GM12878 (cell line): ENCODE results near the gene DDX51. TPM values are rescaled to one million over a fixed set of nuclear protein-coding genes. Genes with fewer than 3 reads are reported as not detected.

ENCODE experiments used
- ATAC-seq: fragments of 200-7000 bp; cut with Tn5 transposase; 3 replicates; pipeline ENCODE4 v1.9.1; 2020; ENCODE audit warnings: mild to moderate bottlenecking, moderate library complexity
- BruUV-seq: library from RNA; stranded (reverse); fragments of 400-500 nt; replicated peaks from 2 replicates; lab custom pipeline; 2021; lab: Mats Ljungman, UMichigan
- CTCF ChIA-PET: fragments of 300-600 bp; sonication (Branson Sonifier 250); formaldehyde crosslinking; extraction: SDS; loops from one replicate; lab custom pipeline; 2021; ENCODE audit warnings: inconsistent platforms; lab: Yijun Ruan, JAX
- POLR2A ChIA-PET: fragments of 350-600 bp; formaldehyde crosslinking; extraction: SDS; loops from one replicate; lab custom pipeline; 2021; ENCODE audit warnings: inconsistent platforms; lab: Charles Lee
- RAD21 ChIA-PET: fragments of 300-600 bp; sonication (Branson Sonifier 250); formaldehyde crosslinking; loops from one replicate; lab custom pipeline; 2023; ENCODE audit warnings: antibody characterized with exemption; ENCODE audit not compliant: unreplicated experiment; lab: Charles Lee
- SMC1A ChIA-PET: fragments of 300-600 bp; sonication (Branson Sonifier 250); formaldehyde crosslinking; loops from one replicate; lab custom pipeline; 2023; ENCODE audit not compliant: unreplicated experiment, uncharacterized antibody; lab: Charles Lee
- DNase-seq: peaks from one replicate; pipeline ENCODE4 v3.0.0-alpha.2; 2011; ENCODE audit warnings: low read depth, low spot score
- FAIRE-seq: peaks from 3 replicates; lab custom pipeline; 2011; peaks lifted over from hg19 to GRCh38; lab: Jason Lieb, UNC
- H2AFZ ChIP-seq: 2 replicates; pipeline ENCODE4 v1.6.0; 2011; ENCODE audit warnings: low read depth, low read length, control low read depth; ENCODE audit not compliant: control insufficient read depth
- H3K27ac ChIP-seq: 2 replicates; pipeline ENCODE4 v1.5.1; 2011; ENCODE audit warnings: control low read depth; ENCODE audit not compliant: control insufficient read depth, insufficient read depth
- H3K27me3 ChIP-seq, 2 experiments: replicated peaks in 1 of 2; 2 replicates each; pipeline versions ENCODE4 v1.6.0 to v1.6.1; 2011; ENCODE audit warnings: low read length in 1 of 2; ENCODE audit not compliant: control insufficient read depth in 2 of 2, insufficient read depth in 2 of 2
- H3K36me3 ChIP-seq, 2 experiments: 2 replicates each; pipeline ENCODE4 v1.5.1; 2011; ENCODE audit warnings: low read length in 1 of 2; ENCODE audit not compliant: control insufficient read depth in 2 of 2, insufficient read depth in 2 of 2
- H3K4me1 ChIP-seq: 2 replicates; pipeline ENCODE4 v1.6.1; 2011; ENCODE audit warnings: mild to moderate bottlenecking, low read length, moderate library complexity, mixed read lengths; ENCODE audit not compliant: control insufficient read depth, insufficient read depth
- H3K4me2 ChIP-seq: 2 replicates; pipeline ENCODE4 v1.6.0; 2011; ENCODE audit warnings: control low read depth; ENCODE audit not compliant: control insufficient read depth, insufficient read depth
- H3K4me3 ChIP-seq: fragments of 200-600 bp; sonication (generic); 2 replicates; pipeline ENCODE4 v1.5.1; 2016
- H3K79me2 ChIP-seq: 2 replicates; pipeline ENCODE4 v1.6.0; 2011; ENCODE audit warnings: low read length; ENCODE audit not compliant: control insufficient read depth, insufficient read depth
- H3K9ac ChIP-seq: 2 replicates; pipeline ENCODE4 v1.8.0; 2011; ENCODE audit warnings: low read length, control low read depth, mixed read lengths; ENCODE audit not compliant: control insufficient read depth, insufficient read depth
- H3K9me3 ChIP-seq: replicated peaks from 3 replicates; pipeline ENCODE4 v1.5.1; 2011; ENCODE audit warnings: mild to moderate bottlenecking, low read length; ENCODE audit not compliant: control insufficient read depth, insufficient read depth
- H4K20me1 ChIP-seq: 2 replicates; pipeline ENCODE4 v1.6.0; 2011; ENCODE audit not compliant: control insufficient read depth, insufficient read depth
- ATF2 ChIP-seq: IDR thresholded peaks from 2 replicates; pipeline ENCODE4 v1.6.1; 2012; ENCODE audit warnings: low read length, inconsistent platforms
- CBX3 ChIP-seq: fragments of 200-600 bp; sonication (generic); IDR thresholded peaks from 2 replicates; pipeline ENCODE4 v1.6.1; 2016; ENCODE audit warnings: low read depth, borderline replicate concordance
- CREM ChIP-seq: IDR thresholded peaks from 2 replicates; pipeline ENCODE4 v1.6.1; 2014; ENCODE audit warnings: antibody characterized with exemption, low read depth
- FOS ChIP-seq: IDR thresholded peaks from 3 replicates; pipeline ENCODE4 v1.6.1; 2011; ENCODE audit warnings: borderline replicate concordance; ENCODE audit not compliant: insufficient read length; ENCODE audit errors: extremely low read depth
- HSF1 ChIP-seq: fragments of 150-350 bp; IDR thresholded peaks from 2 replicates; pipeline ENCODE4 v1.6.1; 2014; ENCODE audit warnings: mild to moderate bottlenecking, low read depth, low read length
- MEF2B ChIP-seq: fragments of 450-650 bp; IDR thresholded peaks from 2 replicates; pipeline ENCODE4 v1.6.1; 2018; ENCODE audit warnings: mild to moderate bottlenecking, moderate library complexity; ENCODE audit not compliant: partially characterized antibody, poor library complexity, severe bottlenecking
- MLLT1 ChIP-seq: fragments of 450-650 bp; IDR thresholded peaks from 2 replicates; pipeline ENCODE4 v1.6.1; 2016; ENCODE audit warnings: mild to moderate bottlenecking
- NFYA ChIP-seq: IDR thresholded peaks from 2 replicates; pipeline ENCODE4 v1.6.1; 2011; ENCODE audit warnings: low read depth, mild to moderate bottlenecking, low read length, improper control_type of control experiment, borderline replicate concordance
- PBX3 ChIP-seq: IDR thresholded peaks from 2 replicates; pipeline ENCODE4 v1.6.1; 2011; ENCODE audit warnings: mild to moderate bottlenecking, low read depth, low read length, moderate library complexity; ENCODE audit not compliant: insufficient replicate concordance
- SMARCA5 ChIP-seq: fragments of 450-650 bp; IDR thresholded peaks from 2 replicates; pipeline ENCODE4 v1.6.1; 2017; ENCODE audit warnings: mild to moderate bottlenecking
- SP1 ChIP-seq: IDR thresholded peaks from one replicate; pipeline ENCODE4 v1.6.1; 2011; ENCODE audit warnings: low read depth, low read length
- SPI1 ChIP-seq: IDR thresholded peaks from 2 replicates; pipeline ENCODE4 v1.6.1; 2011; ENCODE audit warnings: low read depth, mild to moderate bottlenecking, low read length, moderate library complexity, borderline replicate concordance; ENCODE audit not compliant: insufficient read depth
- WRNIP1 ChIP-seq: IDR thresholded peaks from 2 replicates; pipeline ENCODE4 v1.6.1; 2011; ENCODE audit warnings: low read depth, low read length, improper control_type of control experiment, borderline replicate concordance
- YY1 ChIP-seq: IDR thresholded peaks from 2 replicates; pipeline ENCODE4 v1.6.1; 2011; ENCODE audit warnings: low read depth, mild to moderate bottlenecking, low read length
- ZNF24 ChIP-seq: fragments of 450-650 bp; IDR thresholded peaks from 2 replicates; pipeline ENCODE4 v1.6.1; 2017; ENCODE audit warnings: antibody characterized with exemption, mild to moderate bottlenecking
- ZNF687 ChIP-seq: fragments of 450-650 bp; IDR thresholded peaks from 2 replicates; pipeline ENCODE4 v1.6.1; 2017; ENCODE audit warnings: mild to moderate bottlenecking, moderate library complexity
- WGBS: methylation state at CpG from one replicate; pipeline ENCODE4 v1.1.6; 2016; ENCODE audit warnings: low lambda C conversion rate; ENCODE audit not compliant: insufficient replicate concordance, insufficient coverage; ENCODE audit errors: missing lambda C conversion rate; 5-methylcytosine and 5-hydroxymethylcytosine counted together
- in situ Hi-C: fragments of 300-500 bp; cut with MboI; formaldehyde crosslinking; loops from 9 replicates; pipeline ENCODE4 v1.14.3; 2018; ENCODE audit warnings: mixed read lengths
- intact Hi-C: fragments of 100-400 bp; cut with micrococcal nuclease; formaldehyde crosslinking; loops from one replicate; pipeline ENCODE4 v1.14.2; 2022; ENCODE audit not compliant: unreplicated experiment
- polyA plus RNA-seq, 11 experiments: library from polyadenylated mRNA; depleted of rRNA in 4 of 11; unstranded in 6 of 11; stranded (reverse) in 5 of 11; fragments of >200 nt; fragmentation: Nextera tagmentation in 4 of 11; fragmentation: Illumina TruSeq in 1 of 11; extraction: Ambion mirVana in 4 of 11; extraction: Trizol in 1 of 11; gene quantifications; 1 replicate in 1 of 11; 2 replicates in 10 of 11; pipeline versions ENCODE4 v1.2.1 to v1.2.3, GENCODE V29; 2011 to 2016; ENCODE audit warnings: inconsistent platforms in 2 of 11, missing spikeins in 2 of 11, low read depth in 1 of 11
- total RNA-seq, 4 experiments: library from RNA; depleted of rRNA in 3 of 4; stranded (reverse); fragments of >200 nt in 3 of 4; fragmentation: Illumina TruSeq in 1 of 4; extraction: Trizol in 1 of 4; gene quantifications; 2 replicates each; pipeline versions ENCODE4 v1.2.1 to v1.2.3, GENCODE V29; 2013 to 2021

Gene DDX51
- total and polyA plus RNA-seq, 10 of the 15 experiments (the other 5 are each of a cell fraction or from before 2014, with no cell fraction given), result 0.97 to 29.1 (median 9.8) TPM

GRCh38 chr12:132118876-132119275, 25.2 kb downstream of the DDX51 start:
- intact Hi-C loops, result no loop called here
- no peak for TF ChIP-seq WRNIP1
- no peak for TF ChIP-seq ZNF24
- no peak for TF ChIP-seq ZNF687
- no peak for TF ChIP-seq YY1
- TF ChIP-seq HSF1, result no peak
- no peak for TF ChIP-seq SPI1
- TF ChIP-seq FOS, result no peak
- no peak for TF ChIP-seq ATF2
- no peak for TF ChIP-seq CBX3
- TF ChIP-seq SMARCA5, result no peak
- TF ChIP-seq PBX3, result no peak
- no peak for TF ChIP-seq MEF2B
- TF ChIP-seq NFYA, result no peak
- TF ChIP-seq MLLT1, result no peak
- no peak for TF ChIP-seq SP1
- no peak for TF ChIP-seq CREM

More at GRCh38 chr12:132118876-132119275, 25.2 kb downstream of the DDX51 start:
- Histone ChIP-seq H3K9ac (no peak overlapping the region), H3K4me1 (no peaks in the 10 kb centered on the region), H3K36me3 (peaks cover 6 to 12% of the 10 kb centered on the region in 2 experiments; a peak in 3 of 4 replicates), H3K9me3 (no peaks in the 10 kb centered on the region), H3K27me3 (no peaks in the 10 kb centered on the region), H2AFZ (no peak overlapping the region), H3K79me2 (no peaks in the 10 kb centered on the region), H3K4me2 (no peak overlapping the region), H4K20me1 (no peaks in the 10 kb centered on the region), H3K4me3 (no peak overlapping the region), H3K27ac (no peak overlapping the region)
- no TSS peak for BruUV-seq
- FAIRE-seq (no peak), DNase-seq (no peak), ATAC-seq (no peak)
- CTCF ChIA-PET, result no interaction called here
- POLR2A ChIA-PET, result no interaction called here
- SMC1A ChIA-PET, result no interaction called here
- RAD21 ChIA-PET, result no interaction called here
- in situ Hi-C loops, result no loop called here
- 96% methylated on average over 16 of the region's 22 CpGs for WGBS
